SK-N-SH (cell line): ENCODE data around the gene KIAA1210.

ENCODE experiments used
- EP300 ChIP-seq, 2 experiments: IDR thresholded peaks; 2 replicates each; pipeline versions ENCODE4 v1.4.0 to v1.6.1; 2012; ENCODE audit warnings: borderline replicate concordance in 1 of 2, low read depth in 1 of 2, low read length in 1 of 2
- EZH2phosphoT487 ChIP-seq: fragments of 200-600 bp; sonication (generic); IDR thresholded peaks from 2 replicates; pipeline ENCODE4 v1.6.1; 2017; ENCODE audit warnings: low read depth, mixed run types, mild to moderate bottlenecking, antibody characterized with exemption, moderate library complexity, borderline replicate concordance
- JUND ChIP-seq: IDR thresholded peaks from 2 replicates; pipeline ENCODE4 v1.4.0; 2012
- POLR2AphosphoS5 ChIP-seq: IDR thresholded peaks from 2 replicates; pipeline ENCODE4 v1.6.1; 2012; ENCODE audit warnings: low read depth, low read length
- RAD21 ChIP-seq: IDR thresholded peaks from 2 replicates; pipeline ENCODE4 v1.6.1; 2012; ENCODE audit warnings: mild to moderate bottlenecking, low read length
- YY1 ChIP-seq: IDR thresholded peaks from 2 replicates; pipeline ENCODE4 v1.4.0; 2012; ENCODE audit warnings: low read depth, mild to moderate bottlenecking
- ZBTB33 ChIP-seq: IDR thresholded peaks from 2 replicates; pipeline ENCODE4 v1.4.0; 2012; ENCODE audit warnings: low read depth, borderline replicate concordance
- TF ChIP-seq, protein P1 (sequence below): fragments of 200-600 bp; sonication (generic); IDR thresholded peaks from 2 replicates; pipeline ENCODE4 v1.6.1; 2017; ENCODE audit warnings: antibody characterized with exemption, mild to moderate bottlenecking, moderate library complexity
- TF ChIP-seq, protein P2 (sequence below): fragments of 150-350 bp; IDR thresholded peaks from 2 replicates; pipeline ENCODE4 v1.6.1; 2016; ENCODE audit warnings: mild to moderate bottlenecking, low read depth, low read length

GRCh38 chrX:119151051-119151380 is 23.4 kb upstream of the KIAA1210 start:
- TF ChIP-seq ZBTB33 = no peak
- TF ChIP-seq, protein P1, sequence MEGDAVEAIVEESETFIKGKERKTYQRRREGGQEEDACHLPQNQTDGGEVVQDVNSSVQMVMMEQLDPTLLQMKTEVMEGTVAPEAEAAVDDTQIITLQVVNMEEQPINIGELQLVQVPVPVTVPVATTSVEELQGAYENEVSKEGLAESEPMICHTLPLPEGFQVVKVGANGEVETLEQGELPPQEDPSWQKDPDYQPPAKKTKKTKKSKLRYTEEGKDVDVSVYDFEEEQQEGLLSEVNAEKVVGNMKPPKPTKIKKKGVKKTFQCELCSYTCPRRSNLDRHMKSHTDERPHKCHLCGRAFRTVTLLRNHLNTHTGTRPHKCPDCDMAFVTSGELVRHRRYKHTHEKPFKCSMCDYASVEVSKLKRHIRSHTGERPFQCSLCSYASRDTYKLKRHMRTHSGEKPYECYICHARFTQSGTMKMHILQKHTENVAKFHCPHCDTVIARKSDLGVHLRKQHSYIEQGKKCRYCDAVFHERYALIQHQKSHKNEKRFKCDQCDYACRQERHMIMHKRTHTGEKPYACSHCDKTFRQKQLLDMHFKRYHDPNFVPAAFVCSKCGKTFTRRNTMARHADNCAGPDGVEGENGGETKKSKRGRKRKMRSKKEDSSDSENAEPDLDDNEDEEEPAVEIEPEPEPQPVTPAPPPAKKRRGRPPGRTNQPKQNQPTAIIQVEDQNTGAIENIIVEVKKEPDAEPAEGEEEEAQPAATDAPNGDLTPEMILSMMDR = no peak
- TF ChIP-seq, protein P2, sequence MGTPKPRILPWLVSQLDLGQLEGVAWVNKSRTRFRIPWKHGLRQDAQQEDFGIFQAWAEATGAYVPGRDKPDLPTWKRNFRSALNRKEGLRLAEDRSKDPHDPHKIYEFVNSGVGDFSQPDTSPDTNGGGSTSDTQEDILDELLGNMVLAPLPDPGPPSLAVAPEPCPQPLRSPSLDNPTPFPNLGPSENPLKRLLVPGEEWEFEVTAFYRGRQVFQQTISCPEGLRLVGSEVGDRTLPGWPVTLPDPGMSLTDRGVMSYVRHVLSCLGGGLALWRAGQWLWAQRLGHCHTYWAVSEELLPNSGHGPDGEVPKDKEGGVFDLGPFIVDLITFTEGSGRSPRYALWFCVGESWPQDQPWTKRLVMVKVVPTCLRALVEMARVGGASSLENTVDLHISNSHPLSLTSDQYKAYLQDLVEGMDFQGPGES = no peak
- TF ChIP-seq POLR2AphosphoS5 = no peak
- no peak for TF ChIP-seq RAD21
- no peak for TF ChIP-seq EP300 (IDR thresholded peaks at IDR 0.05; ENCODE audit: borderline replicate concordance in 1 of 2, low read depth in 1 of 2, low read length in 1 of 2)
- TF ChIP-seq YY1 = no peak
- no peak for TF ChIP-seq JUND
- TF ChIP-seq EZH2phosphoT487 = no peak
